Hepatocyte (in vitro differentiated cells): Measurements from ENCODE around the gene IFI30. TPM values are rescaled to one million over a fixed set of nuclear protein-coding genes. Genes with fewer than 3 reads are reported as not detected.

Experiments
- DNase-seq: peaks from one replicate; pipeline ENCODE4 v3.0.0-alpha.2; 2016; ENCODE audit warnings: low spot score
- H2AFZ ChIP-seq: fragments of 200-600 bp; sonication (generic); 2 replicates; pipeline ENCODE4 v1.6.0; 2016; ENCODE audit warnings: antibody characterized with exemption, mild to moderate bottlenecking
- H3K27ac ChIP-seq: fragments of 200-600 bp; sonication (generic); 2 replicates; pipeline ENCODE4 v1.5.1; 2016; ENCODE audit warnings: mild to moderate bottlenecking
- H3K27me3 ChIP-seq: fragments of 200-600 bp; sonication (generic); 2 replicates; pipeline ENCODE4 v1.6.1; 2016
- H3K36me3 ChIP-seq: fragments of 200-600 bp; sonication (generic); replicated peaks from 2 replicates; pipeline ENCODE4 v1.5.1; 2016; ENCODE audit warnings: low read depth; ENCODE audit not compliant: insufficient read depth
- H3K4me1 ChIP-seq: fragments of 200-600 bp; sonication (generic); 2 replicates; pipeline ENCODE4 v1.5.1; 2016; ENCODE audit warnings: mild to moderate bottlenecking, moderate library complexity; ENCODE audit not compliant: insufficient read depth
- H3K4me2 ChIP-seq: fragments of 200-600 bp; sonication (generic); 2 replicates; pipeline ENCODE4 v1.6.0; 2016
- H3K4me3 ChIP-seq: fragments of 200-600 bp; sonication (generic); 2 replicates; pipeline ENCODE4 v1.5.1; 2016; ENCODE audit warnings: mild to moderate bottlenecking
- H3K79me2 ChIP-seq: fragments of 200-600 bp; sonication (generic); 2 replicates; pipeline ENCODE4 v1.6.0; 2017; ENCODE audit warnings: mild to moderate bottlenecking
- H3K9me2 ChIP-seq: fragments of 200-600 bp; sonication (generic); replicated peaks from 2 replicates; pipeline ENCODE4 v1.6.0; 2017; ENCODE audit warnings: mild to moderate bottlenecking; ENCODE audit not compliant: insufficient read depth
- H3K9me3 ChIP-seq: fragments of 200-600 bp; sonication (generic); 2 replicates; pipeline ENCODE4 v1.5.1; 2016; ENCODE audit warnings: low read depth, mild to moderate bottlenecking
- H4K20me1 ChIP-seq: fragments of 200-600 bp; sonication (generic); 2 replicates; pipeline ENCODE4 v1.6.0; 2016; ENCODE audit warnings: mild to moderate bottlenecking; ENCODE audit not compliant: insufficient read depth, poor library complexity, severe bottlenecking
- CTCF ChIP-seq: fragments of 200-600 bp; sonication (generic); IDR thresholded peaks from 2 replicates; pipeline ENCODE4 v1.5.1; 2016; ENCODE audit warnings: antibody characterized with exemption, mild to moderate bottlenecking; ENCODE audit not compliant: poor library complexity
- EZH2 ChIP-seq: fragments of 200-600 bp; sonication (generic); IDR thresholded peaks from 2 replicates; pipeline ENCODE4 v1.6.1; 2016; ENCODE audit warnings: antibody characterized with exemption, mild to moderate bottlenecking, borderline replicate concordance
- EZH2phosphoT487 ChIP-seq: fragments of 200-600 bp; sonication (generic); IDR thresholded peaks from one replicate; pipeline ENCODE4 v1.6.1; 2018; ENCODE audit warnings: antibody characterized with exemption, mild to moderate bottlenecking, low read depth, moderate library complexity; ENCODE audit not compliant: unreplicated experiment, severe bottlenecking
- WGBS: methylation state at CpG from one replicate; pipeline ENCODE4 v1.1.6; 2016; ENCODE audit warnings: low lambda C conversion rate; ENCODE audit errors: missing lambda C conversion rate; 5-methylcytosine and 5-hydroxymethylcytosine counted together
- polyA plus RNA-seq: library from polyadenylated mRNA; unstranded; fragments of >200 nt; fragmentation: Nextera tagmentation; extraction: Ambion mirVana; gene quantifications from 2 replicates; pipeline ENCODE4 v1.2.1, GENCODE V29; 2016
- total RNA-seq: library from RNA; depleted of rRNA; stranded (reverse); fragments of >200 nt; gene quantifications from 2 replicates; pipeline ENCODE4 v1.2.3, GENCODE V29; 2014

IFI30 gene
- total and polyA plus RNA-seq, 2 experiments from 2014 or later, result 95.7 to 170 TPM

DNA sequence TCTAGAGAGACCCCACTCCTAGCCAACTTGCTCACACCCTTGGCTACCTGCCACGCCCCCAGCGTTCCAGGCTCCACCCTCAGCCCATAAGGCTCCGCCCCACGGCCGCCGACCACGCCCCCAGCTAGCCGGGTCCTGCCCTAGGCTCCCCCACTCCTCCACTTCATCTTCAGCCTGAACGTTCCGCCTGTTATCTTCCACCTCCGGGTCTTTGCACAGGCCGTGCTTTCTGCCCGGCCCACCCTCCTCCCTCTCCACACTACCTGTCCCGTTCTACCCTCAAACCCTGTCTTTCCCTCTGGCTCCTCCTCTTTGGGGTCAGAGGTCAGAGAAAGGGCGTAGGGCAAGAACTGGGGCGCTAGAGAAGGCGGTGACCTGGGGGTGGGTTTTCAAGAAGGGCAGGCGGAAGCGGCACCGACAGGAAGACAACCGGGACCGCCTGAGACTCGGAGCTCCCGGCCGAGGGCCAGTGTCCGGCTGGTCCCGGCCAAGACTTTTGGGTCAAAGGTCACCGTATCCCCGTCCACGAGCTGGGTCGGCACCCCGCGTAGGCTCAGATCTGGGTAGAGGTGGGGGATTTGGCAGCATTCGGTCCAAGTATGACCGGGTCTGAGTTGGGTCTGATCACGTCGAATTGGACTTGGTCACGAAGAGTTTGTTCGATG, 50.4 kb downstream of the IFI30 start:
- Histone ChIP-seq H3K9me3 (no peaks in the 10 kb centered on the region), H4K20me1 (no peaks in the 10 kb centered on the region), H3K27ac (no peak overlapping the region), H2AFZ (peak overlapping the region; percentile 38), H3K9me2 (no peaks in the 10 kb centered on the region), H3K36me3 (no peaks in the 10 kb centered on the region), H3K79me2 (no peaks in the 10 kb centered on the region), H3K4me2 (peak overlapping the region; percentile 76), H3K4me1 (peaks cover 5% of the 10 kb centered on the region), H3K4me3 (no peak overlapping the region), H3K27me3 (peaks cover 11% of the 10 kb centered on the region)
- TF ChIP-seq EZH2phosphoT487 (no peak), EZH2 (no peak), CTCF (no peak)
- 7% methylated on average over 36 of the region's 39 CpGs for whole genome bisulfite sequencing
- DNase-seq, result peak; percentile 64

- peaks cover 5% of the 10 kb centered on the region for H3K4me1 ChIP-seq
- TF ChIP-seq EZH2phosphoT487 (peak; percentile 34), CTCF (no peak), EZH2 (no peak)
- no peak overlapping the region for H3K27ac ChIP-seq
- WGBS, result 4% methylated on average over 75 of the region's 81 CpGs
- no peaks in the 10 kb centered on the region for H4K20me1 ChIP-seq
- H3K36me3 ChIP-seq, result no peaks in the 10 kb centered on the region
- no peaks in the 10 kb centered on the region for H3K79me2 ChIP-seq
- H2AFZ ChIP-seq, result peak overlapping the region; percentile 42
- no peak overlapping the region for H3K4me3 ChIP-seq
- peaks cover 11% of the 10 kb centered on the region for H3K27me3 ChIP-seq
- H3K9me3 ChIP-seq, result no peaks in the 10 kb centered on the region
- no peaks in the 10 kb centered on the region for H3K9me2 ChIP-seq
- peak; percentile 98 for DNase-seq
- H3K4me2 ChIP-seq, result peak overlapping the region; percentile 77
Observed at GRCh38 chr19:18224525-18225354, 51.1 kb downstream of the IFI30 start.

DNA sequence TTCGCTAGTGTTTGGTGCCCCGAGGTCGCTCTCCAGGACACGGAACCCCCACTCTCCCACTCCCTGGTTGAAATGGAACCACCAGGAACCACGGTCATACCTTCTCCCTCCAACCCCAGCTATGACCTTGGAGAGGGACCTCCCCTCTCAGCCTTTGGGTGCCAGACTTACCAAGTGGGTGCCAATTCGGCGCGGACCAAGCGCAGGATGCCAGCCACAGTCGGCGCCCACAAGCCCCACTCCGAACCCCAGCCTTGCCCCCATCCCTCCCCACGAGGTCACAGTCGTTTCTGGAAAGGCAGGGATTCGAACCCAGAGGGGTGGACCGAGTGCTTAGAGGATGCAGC, 51.7 kb downstream of the IFI30 start:
- Histone ChIP-seq H3K4me2 (peak overlapping the region; percentile 77), H3K79me2 (no peaks in the 10 kb centered on the region), H3K4me1 (peaks cover 5% of the 10 kb centered on the region), H4K20me1 (no peaks in the 10 kb centered on the region), H3K9me3 (no peaks in the 10 kb centered on the region), H3K4me3 (no peak overlapping the region), H3K27ac (no peak overlapping the region), H3K9me2 (no peaks in the 10 kb centered on the region), H2AFZ (peak overlapping the region; percentile 42), H3K36me3 (no peaks in the 10 kb centered on the region), H3K27me3 (peaks cover 16% of the 10 kb centered on the region)
- no peak for DNase-seq
- TF ChIP-seq CTCF (no peak), EZH2 (peak; percentile 19), EZH2phosphoT487 (no peak)
- WGBS, result 45% methylated on average over 16 of the region's 16 CpGs
